Measurements from ENCODE around the gene FXYD2. TPM values are rescaled to one million over a fixed set of nuclear protein-coding genes. Genes with fewer than 3 reads are reported as not detected.

The FXYD2 gene
- total and polyA plus RNA-seq, 2 of the 4 experiments (the other 2 are of a cell fraction): 0.09 TPM; not detected in 1

- no peak overlapping the region for H2BK15ac ChIP-seq (ENCODE audit: low read depth, low read length)
- no peaks in the 10 kb centered on the region for H3K9me1 ChIP-seq (ENCODE audit: insufficient read depth, low read length)
- H2BK5ac ChIP-seq (ENCODE audit: low read depth, low read length, poor library complexity, severe bottlenecking): no peak overlapping the region
- no peaks in the 10 kb centered on the region; the same call in 1 of the 2 replicates for H3K27me3 ChIP-seq (ENCODE audit: control insufficient read depth, insufficient read depth, low read length)
- POLR2A ChIA-PET (ENCODE audit: unreplicated experiment): no interaction called here
- BruUV-seq (replicated peaks): no TSS peak
- TF ChIP-seq USF2 (IDR thresholded peaks at IDR 0.05; ENCODE audit: low read depth, low read length) (no peak), MAZ (IDR thresholded peaks at IDR 0.05; ENCODE audit: borderline replicate concordance, low read depth, low read length) (no peak), BHLHE40 (IDR thresholded peaks at IDR 0.05; ENCODE audit: low read depth, low read length) (no peak), CEBPB (IDR thresholded peaks at IDR 0.05; ENCODE audit: low read depth, low read length) (no peak), CTCF (conservative IDR thresholded peaks at IDR 0.05; ENCODE audit: low read depth, low read length) (no peak), SMC3 (IDR thresholded peaks at IDR 0.05; ENCODE audit: low read depth, low read length) (no peak), MAFK (IDR thresholded peaks at IDR 0.05; ENCODE audit: low read depth, low read length) (no peak), MXI1 (IDR thresholded peaks at IDR 0.05; ENCODE audit: borderline replicate concordance, low read depth, low read length) (no peak), CHD1 (IDR thresholded peaks at IDR 0.05; ENCODE audit: low read depth, low read length) (no peak), FOS (IDR thresholded peaks at IDR 0.05; ENCODE audit: low read depth, low read length) (no peak), ELK1 (IDR thresholded peaks at IDR 0.05; ENCODE audit: borderline replicate concordance, low read depth, low read length) (no peak), NFE2L2 (IDR thresholded peaks at IDR 0.05; ENCODE audit: low read depth, low read length) (no peak), RCOR1 (IDR thresholded peaks at IDR 0.05; ENCODE audit: insufficient replicate concordance, low read length) (no peak)
- dilution Hi-C loops (cut with HindIII; ENCODE audit: low sequenced_read_pairs, unreplicated experiment): no loop called here
- H3K4me3 ChIP-seq (ENCODE audit: insufficient read depth, low read depth, low read length): no peak overlapping the region
- ATAC-seq (ENCODE audit: low read depth): no peak
- H2BK20ac ChIP-seq (ENCODE audit: low read depth, low read length): no peak overlapping the region
- no peak overlapping the region for H3K4me2 ChIP-seq (ENCODE audit: low read depth, low read length)
- H2AK5ac ChIP-seq (ENCODE audit: low read depth, low read length): no peak overlapping the region
- H3K36me3 ChIP-seq (ENCODE audit: control insufficient read depth, insufficient read depth, low read length): no peaks in the 10 kb centered on the region
- no peak overlapping the region for H3K9ac ChIP-seq (ENCODE audit: low read depth, low read length)
- CTCF ChIA-PET: interaction anchor here (1.8 kb wide), 1 partner anchor 12 kb away, joined by 8 read pairs; no protein-coding TSS in a partner anchor
- no peak for DNase-seq
- no peak overlapping the region for H4K91ac ChIP-seq (ENCODE audit: insufficient read depth, low read depth, low read length)
- intact Hi-C loops (cut with micrococcal nuclease): no loop called here
- no peak overlapping the region for H3K14ac ChIP-seq (replicated peaks; ENCODE audit: low read depth, low read length)
- H3K79me1 ChIP-seq (ENCODE audit: low read depth in 1 of 2, low read length in 2 of 2): no peaks in the 10 kb centered on the region
- H3K23ac ChIP-seq (ENCODE audit: low read depth, low read length): no peak overlapping the region
- 89% methylated on average over 7 of the region's 11 CpGs; no CpG with 5 or more reads in 1 of the 2 experiments for WGBS, 2 experiments (ENCODE audit: extremely low coverage in 2 of 2, insufficient read length in 1 of 2)
- no peak overlapping the region for H3K27ac ChIP-seq (ENCODE audit: insufficient read depth, low read length)
- H2AK9ac ChIP-seq (replicated peaks; ENCODE audit: low read depth, low read length, poor library complexity): no peak overlapping the region
- no peak overlapping the region for H2BK120ac ChIP-seq (ENCODE audit: low read depth, low read length)
- H4K5ac ChIP-seq (ENCODE audit: low read depth, low read length): no peak overlapping the region
- in situ Hi-C loops (cut with MboI; ENCODE audit: low sequenced_read_pairs): no loop called here
- no peak overlapping the region for H2AFZ ChIP-seq (replicated peaks; ENCODE audit: low read length, poor library complexity)
- H4K8ac ChIP-seq (ENCODE audit: low read depth in 2 of 2, low read length in 2 of 2): no peak overlapping the region
- no peak overlapping the region for H3K56ac ChIP-seq (ENCODE audit: extremely low read depth, insufficient read depth, low read length)
- no peaks in the 10 kb centered on the region for H3K9me3 ChIP-seq (ENCODE audit: control insufficient read depth, insufficient read depth, low read length)
- H3K4me1 ChIP-seq (ENCODE audit: control insufficient read depth, insufficient read depth, low read length): peaks cover 5% of the 10 kb centered on the region; the same call in 1 of the 2 replicates
- H3K4ac ChIP-seq (ENCODE audit: low read depth, low read length): no peak overlapping the region
- H3K18ac ChIP-seq (ENCODE audit: low read depth, low read length): no peak overlapping the region
- H4K20me1 ChIP-seq (ENCODE audit: insufficient read depth, low read length): no peaks in the 10 kb centered on the region
These were observed 4.5 kb downstream of the FXYD2 start for GRCh38 chr11:117820071-117820470.

Data from IMR-90 (cell line).